ENCODE data around the gene ADGRD1. TPM values are rescaled to one million over a fixed set of nuclear protein-coding genes. Genes with fewer than 3 reads are reported as not detected.
"Not testable (repeated sequence)": the region's sequence is repeated elsewhere in the genome, so short reads cannot be mapped to it uniquely, and the experiment has no call there.

The ADGRD1 gene
- total RNA-seq, 1 donor from 2014 or later = 83.6 TPM

GRCh38 chr12:131058700-131059099, 105.0 kb downstream of the ADGRD1 start:
- DNase-seq = no peak
- intact Hi-C loops (cut with micrococcal nuclease) = no loop called here
- ATAC-seq = peak; percentile 42

DNA sequence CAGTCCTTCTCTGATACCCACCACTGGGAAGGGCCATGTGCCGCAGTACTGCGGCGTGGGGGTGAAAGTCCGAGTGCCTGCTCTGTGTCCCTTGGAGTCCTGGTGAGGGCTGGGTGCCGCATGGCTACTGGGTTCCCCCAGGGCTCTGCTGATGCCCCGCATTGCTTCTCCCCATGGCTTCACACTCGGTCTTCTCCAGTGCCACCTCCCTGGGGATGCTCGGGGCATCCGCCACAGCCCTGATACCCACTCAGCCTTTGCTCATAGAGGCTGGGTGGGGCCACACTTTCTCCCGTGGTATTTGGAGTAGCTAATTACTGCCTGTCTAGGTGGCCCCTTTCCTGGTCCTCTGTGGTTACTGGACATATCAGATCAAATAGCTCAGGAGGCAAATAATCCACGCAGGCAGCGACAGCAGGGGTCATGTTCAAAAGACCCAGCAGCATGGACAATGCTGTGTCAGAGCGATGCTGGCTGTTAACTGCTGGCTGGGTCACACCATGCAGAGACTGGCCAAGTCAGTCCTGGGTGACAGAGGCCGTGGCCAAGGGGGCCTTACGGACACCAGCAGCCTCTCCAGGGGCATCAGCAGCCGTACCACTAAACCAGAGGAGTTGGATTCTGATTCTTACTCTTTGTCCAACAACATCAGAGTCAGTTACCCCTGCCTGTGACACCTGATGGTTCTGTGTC, 106.5 kb downstream of the ADGRD1 start:
- no peak for ATAC-seq
- peak; percentile 28 for DNase-seq
- intact Hi-C loops (cut with micrococcal nuclease) = no loop called here

- intact Hi-C loops (cut with micrococcal nuclease) = no loop called here
- no peak for DNase-seq
- ATAC-seq = no peak
Measured at GRCh38 chr12:131061041-131061806, 107.5 kb downstream of the ADGRD1 start.

GRCh38 chr12:131063413-131063812, 109.7 kb downstream of the ADGRD1 start:
- ATAC-seq (no peak), DNase-seq (no peak)
- intact Hi-C loops (cut with micrococcal nuclease) = no loop called here

GRCh38 chr12:131063960-131064359, 110.3 kb downstream of the ADGRD1 start:
- no peak for ATAC-seq
- DNase-seq = no peak
- intact Hi-C loops (cut with micrococcal nuclease) = no loop called here

DNA sequence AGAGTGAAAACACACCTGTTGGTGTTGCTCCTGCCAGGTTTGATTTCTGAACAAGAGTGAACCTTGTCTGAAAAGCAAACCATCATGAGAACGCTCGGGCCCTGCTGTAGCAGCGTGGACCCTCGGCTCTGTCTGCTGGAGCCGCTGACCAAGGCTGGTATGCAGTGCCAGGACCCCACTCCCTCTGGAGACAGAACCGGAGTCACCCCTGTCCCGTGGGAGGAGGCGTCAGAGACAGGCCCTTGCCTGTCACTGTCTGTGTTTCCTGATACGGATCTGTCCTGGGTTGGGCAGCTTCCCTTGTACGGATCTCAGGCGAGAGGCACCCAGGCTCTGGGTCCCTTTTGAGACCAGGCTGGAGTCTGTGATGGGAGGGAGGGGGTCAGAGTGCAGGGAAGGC, 111.6 kb downstream of the ADGRD1 start:
- ATAC-seq = no peak

DNA sequence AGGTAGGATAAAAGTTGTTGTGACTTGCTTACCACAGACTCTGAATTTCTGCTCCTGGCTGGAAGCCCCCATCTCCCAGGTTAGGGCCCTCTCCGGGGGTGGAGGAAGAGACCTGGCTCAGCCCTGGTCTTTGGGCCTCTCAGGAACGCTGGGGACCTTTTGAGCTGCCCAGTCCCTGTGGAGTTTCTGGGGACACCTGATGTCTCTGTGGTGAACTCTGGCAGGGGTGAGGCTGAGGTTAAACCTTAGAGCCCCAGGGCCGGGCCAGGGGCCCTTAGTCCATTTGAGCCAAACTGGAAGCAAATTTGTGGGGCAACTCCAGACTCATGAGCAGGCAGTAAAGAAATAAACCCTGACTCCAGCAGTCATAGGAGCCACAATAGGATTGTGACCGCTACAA, 112.1 kb downstream of the ADGRD1 start:
- intact Hi-C loops (cut with micrococcal nuclease) = no loop called here
- DNase-seq (no peak), ATAC-seq (no peak)

More for the DNA sequence above, 111.6 kb downstream of the ADGRD1 start:
- no peak for DNase-seq
- intact Hi-C loops (cut with micrococcal nuclease) = no loop called here

DNA sequence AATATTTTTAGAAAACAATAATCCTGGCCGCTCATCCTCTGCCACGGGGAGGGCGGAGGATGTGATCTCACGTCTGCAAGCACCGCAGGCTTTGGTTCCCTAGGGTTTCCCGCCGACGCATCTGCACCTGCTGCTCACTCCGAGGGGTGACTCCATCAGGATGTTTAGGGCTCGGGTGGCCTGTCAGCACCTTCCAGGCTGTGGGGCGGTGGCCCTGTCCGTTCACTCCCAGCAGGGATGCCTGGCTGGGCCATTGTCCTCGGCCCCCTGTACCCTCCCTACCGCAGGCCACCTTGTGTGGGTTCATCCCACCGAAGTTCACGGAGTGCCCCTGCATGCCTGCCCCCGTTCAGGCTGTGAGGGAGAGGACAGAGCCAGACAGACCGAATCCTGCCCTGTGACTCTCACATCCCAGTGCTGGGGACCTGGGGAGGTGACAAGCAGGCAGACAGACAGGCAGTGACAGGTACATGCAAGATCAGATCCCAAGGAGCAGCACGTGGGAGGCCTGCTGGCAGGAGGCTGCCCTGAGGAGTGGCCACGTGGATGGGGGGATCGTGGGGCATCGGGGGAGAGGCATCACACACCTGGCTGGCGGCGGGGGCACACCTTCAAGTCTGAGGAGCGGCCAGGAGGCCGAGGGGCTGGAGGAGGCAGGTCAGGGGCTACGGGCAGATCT, 112.6 kb downstream of the ADGRD1 start:
- ATAC-seq = peak; percentile 33
- no peak for DNase-seq

GRCh38 chr12:131066886-131067490, 113.3 kb downstream of the ADGRD1 start:
- DNase-seq (no peak), ATAC-seq (no peak)
- intact Hi-C loops (cut with micrococcal nuclease) = no loop called here

More for the DNA sequence above, 112.6 kb downstream of the ADGRD1 start:
- intact Hi-C loops (cut with micrococcal nuclease) = no loop called here

DNA sequence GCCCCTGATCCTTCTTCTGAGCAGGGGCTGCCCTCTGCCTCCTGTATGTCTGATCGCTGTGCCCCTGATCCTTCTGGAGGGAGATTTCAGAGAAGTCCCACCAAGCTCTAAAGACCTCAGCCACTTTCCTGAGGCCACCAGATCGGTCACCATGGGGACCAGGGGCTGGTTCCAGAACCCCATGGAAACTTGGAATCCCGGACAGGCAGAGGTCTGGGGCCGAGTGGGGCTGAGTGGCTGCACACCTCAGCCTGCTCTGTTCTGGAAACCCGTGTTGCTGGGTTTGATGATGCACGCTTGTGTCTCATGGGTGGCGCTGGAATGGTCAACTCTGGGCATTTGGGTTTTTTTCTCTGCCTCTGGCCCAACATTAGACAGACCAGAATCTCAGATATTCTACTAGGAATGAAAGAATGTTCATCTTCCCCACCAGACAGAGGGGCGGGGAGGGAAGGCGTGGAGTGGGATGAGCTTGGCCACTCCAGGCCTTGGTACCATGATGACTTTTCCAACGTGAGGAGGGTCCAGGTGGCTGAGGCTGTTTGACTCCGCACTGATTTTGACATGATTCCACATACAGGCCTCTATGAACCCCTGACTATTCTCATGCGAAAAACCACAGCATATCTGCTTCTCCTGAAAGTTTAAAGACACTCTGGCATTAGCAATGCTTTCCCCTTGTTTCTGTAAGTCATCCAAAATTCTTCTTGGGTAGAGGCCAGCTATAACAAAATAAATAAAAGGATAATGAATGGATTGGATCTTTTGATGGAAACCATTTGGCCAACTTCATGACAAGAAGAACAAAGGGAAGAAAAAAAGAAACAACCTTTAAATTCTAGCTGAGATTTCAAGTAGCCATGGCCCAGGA, 114.5 kb downstream of the ADGRD1 start:
- ATAC-seq = no peak
- intact Hi-C loops (cut with micrococcal nuclease) = no loop called here
- DNase-seq = no peak

DNA sequence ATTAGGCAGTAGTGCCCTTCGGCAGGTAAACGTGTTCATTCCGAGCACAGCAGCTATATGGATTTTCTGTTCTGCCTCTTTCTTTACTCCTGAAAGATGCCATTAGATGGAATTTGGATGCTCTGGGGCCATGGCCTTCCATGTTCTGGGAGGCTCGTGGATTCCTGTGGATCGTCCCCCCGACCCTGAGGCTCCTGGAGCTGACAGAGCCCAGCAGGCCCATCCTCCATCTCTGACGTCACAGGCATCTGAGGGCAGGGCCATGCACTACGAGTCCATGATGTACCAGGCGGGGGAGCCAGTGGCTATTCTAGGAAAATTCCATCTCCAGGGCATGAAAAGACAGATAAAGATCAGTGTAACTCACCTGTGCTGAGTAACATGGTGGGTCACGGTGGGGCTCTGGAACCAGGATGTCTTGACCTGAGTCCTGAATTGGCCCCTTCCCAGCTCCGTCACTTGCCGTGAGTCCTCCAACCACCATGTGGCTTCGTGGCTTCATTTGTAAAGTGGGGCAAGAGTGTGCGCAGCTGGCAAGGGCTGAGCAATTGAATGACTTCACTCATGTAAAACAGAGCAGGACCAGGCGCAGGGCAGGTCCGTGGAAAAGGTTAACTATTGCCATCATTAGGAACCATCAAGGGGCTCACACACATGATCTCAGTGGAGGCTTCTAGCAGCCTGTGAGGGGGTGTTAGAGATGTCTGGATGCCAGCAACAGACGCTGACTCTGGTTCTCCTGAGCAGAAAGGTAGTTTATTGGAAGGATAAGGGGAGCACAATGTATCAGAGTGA, 115.4 kb downstream of the ADGRD1 start:
- DNase-seq; ATAC-seq; intact Hi-C loops (cut with micrococcal nuclease): not testable (repeated sequence)

- peak; percentile 24 for DNase-seq
- intact Hi-C loops (cut with micrococcal nuclease); ATAC-seq: not testable (repeated sequence)
Measured at GRCh38 chr12:131070136-131070535, 116.4 kb downstream of the ADGRD1 start.

DNA sequence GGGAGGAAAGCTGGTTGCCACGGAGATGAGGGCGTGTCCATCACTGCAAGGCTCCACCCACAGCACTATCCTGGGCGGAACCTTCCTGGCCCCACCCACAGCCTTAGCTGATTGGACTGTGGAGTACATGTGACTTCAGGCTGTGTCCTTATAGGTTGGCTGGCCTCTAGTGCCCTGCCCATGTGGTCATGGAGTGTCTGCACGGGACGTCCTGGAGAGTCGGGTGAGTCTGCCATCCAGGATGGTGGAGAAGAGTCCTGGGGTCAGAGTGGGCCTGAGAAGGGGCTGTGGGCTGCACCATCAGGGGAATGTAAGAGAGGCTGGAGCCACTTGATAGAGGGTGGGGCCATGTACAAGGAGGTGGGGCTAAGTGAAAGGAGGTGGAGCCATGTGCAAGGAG, 117.0 kb downstream of the ADGRD1 start:
- intact Hi-C loops (cut with micrococcal nuclease); ATAC-seq; DNase-seq: not testable (repeated sequence)

- intact Hi-C loops (cut with micrococcal nuclease); DNase-seq; ATAC-seq: not testable (repeated sequence)
Measured at GRCh38 chr12:131071234-131071820, 117.6 kb downstream of the ADGRD1 start.

DNA sequence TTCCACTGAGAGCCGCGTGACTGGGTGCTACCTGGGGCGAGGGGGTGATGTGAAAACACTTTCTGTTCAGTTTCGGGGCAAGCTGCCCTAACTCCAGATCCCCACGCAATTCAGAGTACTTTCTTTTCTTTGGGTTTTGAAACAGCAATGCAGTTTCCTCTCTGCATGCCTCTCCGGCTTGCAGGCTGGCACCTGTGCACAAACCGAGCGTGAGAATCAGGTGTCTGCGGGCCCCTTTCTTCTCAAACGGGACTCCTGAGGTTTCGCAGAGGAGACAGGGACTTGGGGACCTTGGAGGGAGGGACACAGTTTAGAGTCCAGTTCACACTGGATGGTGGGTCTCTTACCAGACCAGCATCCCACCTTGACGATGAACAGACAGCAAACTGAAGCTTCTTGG, 118.2 kb downstream of the ADGRD1 start:
- ATAC-seq; DNase-seq; intact Hi-C loops (cut with micrococcal nuclease): not testable (repeated sequence)

- intact Hi-C loops (cut with micrococcal nuclease) = no loop called here
- ATAC-seq (no peak), DNase-seq (no peak)
Measured at GRCh38 chr12:131072451-131073230, 118.9 kb downstream of the ADGRD1 start.
